ENCODE results near the gene EXOSC1.
"Not testable (repeated sequence)": the region's sequence is repeated elsewhere in the genome, so short reads cannot be mapped to it uniquely, and the experiment has no call there.

The EXOSC1 gene

DNA sequence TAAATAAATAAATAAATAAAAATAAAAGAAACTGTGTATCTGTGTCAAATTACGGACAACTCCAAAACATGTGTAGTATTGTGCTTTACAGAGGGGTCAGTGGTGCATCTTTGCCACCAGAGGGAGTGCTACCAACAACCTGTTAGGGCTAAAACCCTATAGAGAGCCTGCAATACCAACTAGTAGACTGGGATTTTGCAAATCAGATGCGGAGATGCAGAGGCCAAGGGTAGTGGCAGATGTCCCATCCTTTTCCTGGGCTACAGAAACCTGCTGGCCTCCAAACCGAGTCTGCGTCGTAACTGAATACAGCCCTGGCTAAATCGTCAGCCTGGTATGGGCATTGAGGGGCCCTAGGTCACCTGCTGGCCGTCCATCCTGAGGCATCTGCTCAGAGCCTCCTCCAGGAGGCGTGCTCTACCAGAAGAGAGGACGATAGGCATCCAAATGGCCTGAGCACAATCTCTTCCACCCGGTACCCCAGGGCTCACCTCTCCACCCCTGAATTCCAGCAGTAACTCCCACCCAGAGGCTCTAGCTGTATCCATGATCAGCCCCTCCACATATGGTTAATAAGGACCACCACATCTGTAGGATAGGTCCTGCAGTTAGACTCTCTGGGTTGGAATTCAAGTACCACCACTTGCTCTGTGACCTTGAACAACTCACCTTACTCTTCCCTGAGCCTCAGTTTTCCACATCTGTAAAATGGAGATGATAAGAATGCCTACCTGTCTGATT lies 38.4 kb downstream of the EXOSC1 start:
- DNase-seq: peak; percentile 74 to 86

DNA sequence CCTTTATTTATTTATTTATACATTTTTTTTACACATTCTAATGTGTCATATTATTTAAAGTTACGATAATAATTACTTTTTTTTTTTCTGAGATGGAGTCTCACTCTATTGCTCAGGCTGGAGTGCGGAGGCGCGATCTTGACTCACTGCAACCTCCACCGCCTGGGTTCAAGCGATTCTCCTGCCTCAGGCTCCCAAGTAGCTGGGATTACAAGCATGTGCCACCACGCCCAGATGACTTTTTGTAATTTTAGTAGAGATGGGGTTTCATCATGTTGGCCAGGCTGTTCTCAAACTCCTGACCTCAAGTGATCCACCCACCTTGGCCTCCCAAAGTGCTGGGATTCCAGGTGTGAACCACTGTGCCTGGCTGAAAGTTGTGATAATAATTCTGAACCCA lies 39.3 kb downstream of the EXOSC1 start:
- DNase-seq: not testable (repeated sequence)

DNA sequence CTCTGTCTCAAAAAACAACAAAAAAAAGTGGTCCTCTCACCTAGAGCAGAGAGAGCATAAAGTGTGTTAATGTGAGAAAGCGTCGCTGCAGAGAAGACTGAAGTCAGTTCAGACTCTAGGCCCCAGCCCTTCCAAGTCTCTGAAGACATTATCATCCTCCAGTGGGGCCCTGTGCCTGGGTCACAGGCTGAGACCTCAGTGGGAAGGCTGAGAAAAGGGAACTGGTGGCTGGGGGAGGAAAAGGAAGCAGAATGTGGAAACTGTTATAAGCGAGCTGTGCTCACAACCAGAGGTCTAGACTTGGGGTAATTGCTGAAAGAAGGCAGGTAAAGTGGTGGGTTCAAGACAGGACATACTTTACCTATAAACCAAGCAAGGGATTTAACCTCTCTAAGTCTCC lies 39.7 kb downstream of the EXOSC1 start:
- peak; percentile 81 to 85 for DNase-seq

DNA sequence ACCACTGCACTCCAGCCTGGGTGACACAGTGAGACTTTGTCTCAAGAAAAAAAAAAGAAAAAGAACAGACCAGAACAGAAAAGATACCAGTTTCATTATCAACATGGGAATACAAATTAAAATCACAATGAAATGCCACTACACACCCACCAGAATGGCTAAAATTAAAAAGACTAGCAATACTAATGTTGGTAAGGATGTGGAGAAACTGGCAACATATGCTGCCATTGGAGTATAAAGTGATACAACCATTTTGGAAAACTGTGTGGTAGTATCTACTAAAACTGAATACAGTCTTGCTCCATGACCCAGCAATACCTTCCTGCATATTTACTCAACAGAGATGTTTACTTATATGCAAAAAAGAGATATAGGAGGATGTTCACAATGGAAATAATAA lies 41.8 kb downstream of the EXOSC1 start:
- DNase-seq: no peak

DNA sequence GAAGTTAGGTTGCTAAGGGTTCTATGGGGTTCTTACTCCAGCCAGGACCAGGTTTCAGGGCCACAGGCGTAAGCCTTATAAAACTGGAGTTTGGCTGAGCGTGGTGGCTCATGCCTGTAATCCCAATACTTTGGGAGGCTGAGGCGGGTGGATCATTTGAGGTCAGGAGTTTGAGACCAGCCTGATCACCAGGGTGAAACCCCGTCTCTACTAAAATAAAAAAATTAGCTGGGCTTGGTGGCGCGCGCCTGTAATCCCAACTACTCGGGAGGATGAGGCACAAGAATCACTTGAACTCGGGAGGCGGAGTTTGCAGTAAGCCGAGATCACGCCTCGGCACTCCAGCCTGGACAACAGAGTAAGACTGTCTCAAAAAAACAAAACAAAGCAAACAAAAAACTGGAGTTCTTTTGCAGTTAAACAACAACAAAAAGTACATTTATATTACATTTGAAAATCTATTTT lies 44.3 kb downstream of the EXOSC1 start:
- DNase-seq: no peak

DNA sequence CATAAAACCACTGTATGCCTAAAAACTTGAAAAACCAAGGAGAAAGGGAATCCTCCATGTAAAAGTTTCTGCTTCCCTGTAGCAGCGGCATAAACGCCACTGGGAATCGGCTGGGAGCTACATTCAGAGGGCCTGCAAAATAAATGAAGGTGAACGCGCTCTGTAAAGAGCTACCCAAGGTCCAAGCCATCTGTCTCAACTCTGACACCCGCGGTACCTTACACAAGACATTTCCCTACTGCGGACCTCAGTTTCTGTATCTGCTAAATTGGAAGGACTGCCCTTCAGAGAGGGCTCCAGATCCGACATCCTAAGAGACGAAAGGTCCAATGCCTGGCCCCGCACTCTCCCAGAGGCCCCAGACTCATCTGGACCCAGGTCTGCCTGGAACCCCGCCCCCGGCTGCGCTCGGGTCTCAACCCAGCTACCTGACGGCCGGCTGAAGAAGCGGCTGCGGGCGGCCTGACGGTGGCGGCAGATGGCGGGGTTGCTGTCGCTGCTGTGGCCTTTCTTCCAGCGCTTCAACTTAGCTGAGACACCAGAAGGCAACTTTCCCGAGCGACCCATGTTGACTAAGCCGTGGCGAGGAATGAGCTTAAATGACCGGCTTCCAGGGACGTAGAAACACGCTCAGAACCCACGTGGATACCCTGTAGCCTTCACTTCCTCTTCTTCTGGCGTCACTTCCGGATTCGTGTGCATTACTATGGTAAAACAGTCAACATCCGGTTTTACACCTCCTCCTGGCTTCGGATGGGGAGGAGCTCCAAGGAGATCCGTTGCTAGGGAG lies 44.9 kb downstream of the EXOSC1 start, which contains the start of gene RRP12:
RRP12 (minus strand) TSS at position 676 of the 790 bp plus-strand sequence; CDS start at position 567, 109 bp downstream.
- peak; percentile 98 to 99 for DNase-seq

DNA sequence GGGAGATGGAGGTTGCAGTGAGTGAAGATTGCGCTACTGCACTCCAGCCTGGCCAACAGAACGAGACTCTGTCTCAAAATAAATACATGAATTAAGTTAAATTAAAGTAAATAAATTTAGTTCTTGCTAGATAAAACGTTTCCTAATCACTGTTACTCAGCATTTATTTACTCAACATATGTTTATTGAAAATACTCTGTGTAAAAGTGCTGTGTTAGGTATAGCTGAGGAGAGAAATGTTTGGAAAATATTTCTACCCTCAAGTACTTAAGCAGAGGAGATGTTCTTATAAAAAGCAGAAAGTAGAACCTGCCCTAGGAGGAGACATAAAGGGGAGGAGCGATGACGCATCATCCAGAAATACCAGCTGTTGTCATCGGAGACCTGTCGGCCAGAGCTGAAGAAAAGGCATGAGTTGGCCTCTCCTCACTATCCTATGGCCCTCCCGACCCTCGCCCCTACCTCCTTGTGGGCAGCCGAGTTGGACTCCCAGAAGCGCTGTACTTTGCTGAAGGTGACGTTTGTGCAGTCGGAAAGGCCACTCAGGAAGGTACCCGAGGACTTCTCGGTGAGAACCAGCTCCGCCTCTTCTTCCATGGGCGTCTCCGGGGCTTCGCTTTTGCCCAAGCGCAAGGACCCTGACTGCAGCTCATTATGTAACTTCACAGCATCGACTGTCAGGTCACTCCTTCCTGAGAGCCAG lies 45.8 kb downstream of the EXOSC1 start:
- peak; percentile 32 to 82 for DNase-seq

DNA sequence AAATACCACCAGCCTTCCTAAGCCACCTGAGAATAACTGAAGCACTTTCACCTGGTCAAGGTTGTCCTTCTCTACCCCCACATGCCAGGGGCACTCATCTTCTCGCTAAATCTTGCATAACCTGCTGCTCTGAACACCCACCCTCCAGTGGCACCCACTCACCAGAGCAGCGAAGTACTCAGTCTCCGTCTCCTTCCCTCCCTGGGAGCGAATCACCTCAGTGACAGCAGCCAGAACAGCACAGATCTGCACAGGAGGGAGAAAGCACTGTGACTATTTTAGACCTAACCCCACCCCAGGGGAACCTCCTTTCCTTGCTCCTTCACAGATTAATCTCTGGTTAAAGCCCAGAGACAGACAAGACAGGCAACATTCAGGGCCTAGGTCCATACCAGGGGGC lies 49.8 kb downstream of the EXOSC1 start:
- no peak for DNase-seq

DNA sequence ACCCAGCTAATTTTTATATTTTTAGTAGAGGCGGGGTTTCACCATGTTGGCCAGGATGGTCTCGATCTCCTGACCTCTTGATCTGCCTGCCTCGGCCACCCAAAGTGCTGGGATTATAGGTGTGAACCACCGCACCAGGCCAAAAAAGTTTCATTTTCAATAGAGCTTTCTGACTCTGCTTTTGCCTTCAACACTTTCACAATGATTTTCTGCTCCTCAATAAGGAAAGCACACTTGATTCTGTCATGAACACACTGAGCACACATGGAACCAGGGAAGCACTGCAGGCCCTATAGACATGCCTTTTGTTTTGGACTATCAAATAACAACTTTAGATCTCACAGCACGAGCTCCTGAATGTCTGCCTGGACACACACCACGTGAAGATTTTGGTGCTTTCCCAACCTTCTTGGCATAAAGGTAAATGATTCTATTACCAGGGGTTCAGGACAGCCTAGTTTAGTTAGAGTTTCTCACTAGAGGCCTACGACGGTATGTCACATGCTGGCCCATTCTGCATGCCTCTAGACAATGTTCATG lies 52.7 kb downstream of the EXOSC1 start:
- DNase-seq: no peak

DNA sequence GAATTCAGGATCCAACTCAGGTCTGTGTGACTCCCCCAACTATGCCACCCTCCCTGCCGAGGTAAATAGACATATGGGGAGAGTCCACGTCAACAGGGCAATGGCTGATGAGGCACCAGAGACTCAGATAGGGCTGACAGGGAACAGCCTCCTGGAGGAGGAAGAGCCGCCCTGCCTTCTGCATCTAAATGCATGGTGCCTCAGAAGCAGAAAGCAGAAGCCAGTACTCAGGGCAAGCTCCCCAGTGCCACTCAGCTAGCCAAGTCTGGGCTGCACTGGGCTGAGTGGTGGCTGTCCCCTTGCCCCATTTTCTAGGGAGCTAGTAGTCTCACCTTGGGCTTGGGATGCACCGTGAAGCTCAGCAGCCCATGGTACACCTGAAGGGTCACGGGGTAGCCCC lies 55.7 kb downstream of the EXOSC1 start:
- DNase-seq: no peak

DNA sequence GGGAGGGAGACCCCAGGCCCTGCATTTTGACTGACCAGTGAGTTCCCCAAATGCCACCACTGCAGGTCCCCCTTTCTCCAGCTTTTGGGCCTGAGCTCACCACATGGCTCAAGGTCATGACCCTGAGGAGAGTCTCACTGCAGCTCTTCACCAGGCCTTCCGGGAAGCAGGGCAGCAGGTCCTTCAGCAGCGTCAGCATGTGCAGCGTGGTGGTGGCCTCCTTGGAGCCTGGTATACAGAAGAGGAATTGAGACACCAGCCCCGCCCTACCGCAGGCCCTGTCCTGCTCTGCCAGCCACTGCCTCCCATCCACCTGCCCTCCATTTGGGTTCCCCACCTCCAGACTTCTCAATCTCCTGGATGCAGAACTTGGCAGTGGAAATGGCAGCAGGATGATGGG lies 57.7 kb downstream of the EXOSC1 start:
- DNase-seq: peak in 1 of 2 donors; percentile 42
